ENCODE results near the gene SAMD7. TPM values are rescaled to one million over a fixed set of nuclear protein-coding genes. Genes with fewer than 3 reads are reported as not detected.

Gene SAMD7
- total RNA-seq, 1 experiment from 2014 or later, result not detected

DNA sequence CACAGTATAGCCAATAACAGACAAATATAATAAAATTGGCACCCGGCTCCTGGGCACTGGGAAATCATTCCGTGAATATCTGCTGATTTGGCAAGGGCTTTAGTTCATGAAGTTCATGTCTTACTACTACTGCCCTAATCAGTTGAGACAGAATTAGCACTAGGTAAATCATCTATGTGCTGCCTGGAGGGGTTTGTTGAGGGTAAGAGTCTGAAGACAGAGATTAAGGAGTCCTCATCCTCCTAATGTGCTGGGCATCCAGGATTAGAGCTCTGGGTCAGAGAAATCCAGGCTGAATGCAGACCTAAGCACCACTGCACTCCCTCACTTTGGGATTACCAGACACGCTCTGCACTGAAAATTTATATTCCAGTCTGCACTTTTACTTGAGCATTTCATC lies 2.0 kb downstream of the SAMD7 start:
- TF ChIP-seq, protein P1, sequence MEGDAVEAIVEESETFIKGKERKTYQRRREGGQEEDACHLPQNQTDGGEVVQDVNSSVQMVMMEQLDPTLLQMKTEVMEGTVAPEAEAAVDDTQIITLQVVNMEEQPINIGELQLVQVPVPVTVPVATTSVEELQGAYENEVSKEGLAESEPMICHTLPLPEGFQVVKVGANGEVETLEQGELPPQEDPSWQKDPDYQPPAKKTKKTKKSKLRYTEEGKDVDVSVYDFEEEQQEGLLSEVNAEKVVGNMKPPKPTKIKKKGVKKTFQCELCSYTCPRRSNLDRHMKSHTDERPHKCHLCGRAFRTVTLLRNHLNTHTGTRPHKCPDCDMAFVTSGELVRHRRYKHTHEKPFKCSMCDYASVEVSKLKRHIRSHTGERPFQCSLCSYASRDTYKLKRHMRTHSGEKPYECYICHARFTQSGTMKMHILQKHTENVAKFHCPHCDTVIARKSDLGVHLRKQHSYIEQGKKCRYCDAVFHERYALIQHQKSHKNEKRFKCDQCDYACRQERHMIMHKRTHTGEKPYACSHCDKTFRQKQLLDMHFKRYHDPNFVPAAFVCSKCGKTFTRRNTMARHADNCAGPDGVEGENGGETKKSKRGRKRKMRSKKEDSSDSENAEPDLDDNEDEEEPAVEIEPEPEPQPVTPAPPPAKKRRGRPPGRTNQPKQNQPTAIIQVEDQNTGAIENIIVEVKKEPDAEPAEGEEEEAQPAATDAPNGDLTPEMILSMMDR (IDR thresholded peaks at IDR 0.05; ENCODE audit: unreplicated experiment), result no peak
- Mint-ChIP-seq H3K36me3 (ENCODE audit: insufficient read depth, unreplicated experiment) (no peaks in the 10 kb centered on the region), H3K27ac (ENCODE audit: unreplicated experiment) (no peak overlapping the region), H3K4me3 (ENCODE audit: low read depth, unreplicated experiment) (no peak overlapping the region), H3K27me3 (ENCODE audit: unreplicated experiment) (peaks cover 2% of the 10 kb centered on the region), H3K4me1 (ENCODE audit: low read depth, unreplicated experiment) (no peaks in the 10 kb centered on the region), H3K9me3 (ENCODE audit: low read depth, unreplicated experiment) (no peaks in the 10 kb centered on the region)
- no peak for DNase-seq
- CTCF ChIA-PET, result no interaction called here
- intact Hi-C loops (cut with micrococcal nuclease; ENCODE audit: unreplicated experiment), result no loop called here
- no TSS peak for BruUV-seq (replicated peaks)

DNA sequence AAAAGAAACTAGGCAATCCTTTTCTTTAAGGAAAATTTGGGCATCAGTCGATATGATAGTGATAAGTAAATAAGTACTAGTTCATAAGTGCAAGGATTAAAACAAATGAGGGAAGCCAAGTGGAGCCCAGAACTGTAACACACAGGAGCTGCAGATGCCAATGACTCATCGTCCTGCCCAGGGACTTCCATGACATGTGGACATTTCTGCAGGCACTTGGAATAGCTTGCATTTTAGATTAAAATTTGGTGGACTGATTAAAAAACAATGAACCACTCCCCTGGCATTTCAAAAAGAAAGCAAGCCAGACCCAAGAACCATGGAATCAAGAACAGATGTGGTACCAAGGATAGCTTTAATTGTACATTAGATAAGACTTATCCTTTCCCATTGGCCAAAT lies 2.9 kb downstream of the SAMD7 start:
- Mint-ChIP-seq H3K27me3 (ENCODE audit: unreplicated experiment) (no peaks in the 10 kb centered on the region), H3K36me3 (ENCODE audit: insufficient read depth, unreplicated experiment) (no peaks in the 10 kb centered on the region), H3K4me3 (ENCODE audit: low read depth, unreplicated experiment) (no peak overlapping the region), H3K27ac (ENCODE audit: unreplicated experiment) (no peak overlapping the region), H3K9me3 (ENCODE audit: low read depth, unreplicated experiment) (no peaks in the 10 kb centered on the region), H3K4me1 (ENCODE audit: low read depth, unreplicated experiment) (no peaks in the 10 kb centered on the region)
- intact Hi-C loops (cut with micrococcal nuclease; ENCODE audit: unreplicated experiment), result no loop called here
- CTCF ChIA-PET, result interaction anchor here (0.5 to 0.6 kb wide), 2 partner anchors 1417 to 1802 kb away, joined by 3 read pairs; no protein-coding TSS in a partner anchor
- peak; percentile 35 for DNase-seq
- no TSS peak for BruUV-seq (replicated peaks)
- TF ChIP-seq, protein P1 (IDR thresholded peaks at IDR 0.05; ENCODE audit: unreplicated experiment), result no peak

DNA sequence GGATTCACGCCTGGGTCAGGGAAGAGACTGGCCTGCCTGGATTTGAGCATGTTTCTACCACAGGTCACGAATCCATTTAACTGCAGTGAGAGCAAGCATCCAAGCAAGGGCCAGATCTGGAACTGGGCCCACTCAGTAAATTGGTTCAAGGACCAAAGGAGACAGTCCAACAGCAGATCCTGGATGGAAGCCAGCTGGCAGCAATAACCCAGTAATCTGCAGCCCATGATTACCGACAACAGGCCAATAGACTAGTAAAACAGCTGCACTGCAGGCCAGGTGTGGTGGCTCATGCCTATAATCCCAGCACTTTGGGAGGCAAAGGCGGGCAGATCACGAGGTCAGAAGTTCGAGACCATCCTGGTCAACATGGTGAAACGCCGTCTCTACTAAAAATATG lies 11.8 kb downstream of the SAMD7 start:
- H3K27me3 Mint-ChIP-seq (ENCODE audit: unreplicated experiment), result peaks cover 19% of the 10 kb centered on the region
- TF ChIP-seq, protein P1 (IDR thresholded peaks at IDR 0.05; ENCODE audit: unreplicated experiment), result no peak
- intact Hi-C loops (cut with micrococcal nuclease; ENCODE audit: unreplicated experiment), result no loop called here
- no peaks in the 10 kb centered on the region for H3K9me3 Mint-ChIP-seq (ENCODE audit: low read depth, unreplicated experiment)
- H3K36me3 Mint-ChIP-seq (ENCODE audit: insufficient read depth, unreplicated experiment), result no peaks in the 10 kb centered on the region
- no peaks in the 10 kb centered on the region for H3K4me1 Mint-ChIP-seq (ENCODE audit: low read depth, unreplicated experiment)
- no peak for DNase-seq
- no peak overlapping the region for H3K4me3 Mint-ChIP-seq (ENCODE audit: low read depth, unreplicated experiment)
- no TSS peak for BruUV-seq (replicated peaks)
- H3K27ac Mint-ChIP-seq (ENCODE audit: unreplicated experiment), result no peak overlapping the region
- CTCF ChIA-PET, result no interaction called here

DNA sequence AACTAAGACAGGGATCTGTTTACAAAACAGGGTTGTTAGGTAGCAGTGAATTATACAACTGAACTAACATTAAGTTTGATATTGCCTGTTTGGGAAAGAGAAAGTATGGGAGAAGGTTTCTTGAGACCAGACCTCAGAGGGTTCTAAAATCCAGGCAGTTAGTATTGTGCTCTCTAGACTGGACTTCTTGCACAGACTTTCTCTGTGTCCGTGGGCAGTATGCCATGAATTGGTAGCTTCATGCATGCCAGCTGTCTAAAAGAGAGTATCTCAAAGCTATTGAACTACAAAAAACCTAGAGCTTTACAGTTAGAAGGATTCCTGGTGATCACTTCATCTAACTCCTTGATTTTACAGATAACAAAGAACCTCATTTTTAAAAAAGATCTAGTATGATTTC lies 12.5 kb downstream of the SAMD7 start:
- H3K4me3 Mint-ChIP-seq (ENCODE audit: low read depth, unreplicated experiment), result no peak overlapping the region
- no peaks in the 10 kb centered on the region for H3K4me1 Mint-ChIP-seq (ENCODE audit: low read depth, unreplicated experiment)
- BruUV-seq (replicated peaks), result no TSS peak
- TF ChIP-seq, protein P1 (IDR thresholded peaks at IDR 0.05; ENCODE audit: unreplicated experiment), result no peak
- H3K9me3 Mint-ChIP-seq (ENCODE audit: low read depth, unreplicated experiment), result no peaks in the 10 kb centered on the region
- no peaks in the 10 kb centered on the region for H3K36me3 Mint-ChIP-seq (ENCODE audit: insufficient read depth, unreplicated experiment)
- intact Hi-C loops (cut with micrococcal nuclease; ENCODE audit: unreplicated experiment), result no loop called here
- H3K27ac Mint-ChIP-seq (ENCODE audit: unreplicated experiment), result no peak overlapping the region
- peaks cover 19% of the 10 kb centered on the region for H3K27me3 Mint-ChIP-seq (ENCODE audit: unreplicated experiment)
- CTCF ChIA-PET, result no interaction called here
- DNase-seq, result no peak
